A673 (cell line): ENCODE results near the gene STARD13.

Source experiments
- CTCF ChIP-seq: fragments of 300-800, 200-600 bp; sonication (generic); conservative IDR thresholded peaks from 2 replicates; pipeline ENCODE4 v1.5.1; 2017; ENCODE audit warnings: low read depth, mild to moderate bottlenecking, antibody characterized with exemption, low read length, moderate library complexity, mixed read lengths
- EZH2 ChIP-seq: fragments of 200-600 bp; sonication (generic); IDR thresholded peaks from 2 replicates; pipeline ENCODE4 v1.6.1; 2017; ENCODE audit warnings: borderline replicate concordance, low read depth, mild to moderate bottlenecking, mixed read lengths, antibody characterized with exemption, low read length; ENCODE audit not compliant: poor library complexity, severe bottlenecking

GRCh38 chr13:33213024-33213768 is 72.4 kb downstream of the STARD13 start:
- no peak for TF ChIP-seq CTCF
- no peak for TF ChIP-seq EZH2
